H1 (cell line): ENCODE results near the gene ERICH6. TPM values are rescaled to one million over a fixed set of nuclear protein-coding genes. Genes with fewer than 3 reads are reported as not detected.

ENCODE experiments used
- CTCF ChIA-PET: fragments of 300-600 bp; sonication (Branson Sonifier 250); formaldehyde crosslinking; loops from one replicate; lab custom pipeline; 2021; ENCODE audit not compliant: partially characterized antibody; lab: Charles Lee
- POLR2A ChIA-PET: fragments of 300-600 bp; sonication (Branson Sonifier 250); formaldehyde crosslinking; loops from one replicate; lab custom pipeline; 2021; ENCODE audit warnings: inconsistent platforms; ENCODE audit not compliant: partially characterized antibody; lab: Charles Lee
- DNase-seq, 2 experiments: peaks; one replicate each; pipeline versions ENCODE4 v3.0.0 to v3.0.0-alpha.2; 2010 to 2022; ENCODE audit warnings: low spot score in 2 of 2, low read depth in 1 of 2, mixed read lengths in 1 of 2
- FAIRE-seq: peaks from 2 replicates; lab custom pipeline; 2011; peaks lifted over from hg19 to GRCh38; lab: Jason Lieb, UNC
- H2AFZ ChIP-seq: 2 replicates; pipeline ENCODE4 v1.8.1; 2012; ENCODE audit warnings: low read length, inconsistent platforms
- H2AK5ac ChIP-seq: 2 replicates; pipeline ENCODE4 v1.6.1; 2013; ENCODE audit warnings: low read depth, low read length
- H2BK120ac ChIP-seq: replicated peaks from 2 replicates; pipeline ENCODE3; 2013; ENCODE audit warnings: low read depth, low read length, inconsistent platforms
- H2BK12ac ChIP-seq: 2 replicates; pipeline ENCODE4 v1.6.1; 2013; ENCODE audit warnings: low read depth, low read length
- H2BK15ac ChIP-seq: 2 replicates; pipeline ENCODE4 v1.6.1; 2013; ENCODE audit warnings: low read length
- H2BK20ac ChIP-seq: 2 replicates; pipeline ENCODE4 v1.6.1; 2013; ENCODE audit warnings: low read length
- H2BK5ac ChIP-seq: 2 replicates; pipeline ENCODE4 v1.6.1; 2013; ENCODE audit warnings: low read depth, low read length
- H3K14ac ChIP-seq: 2 replicates; pipeline ENCODE4 v1.6.1; 2013; ENCODE audit warnings: inconsistent platforms; ENCODE audit not compliant: insufficient read length
- H3K18ac ChIP-seq: 2 replicates; pipeline ENCODE4 v1.6.1; 2013; ENCODE audit warnings: low read length; ENCODE audit errors: extremely low read depth
- H3K23ac ChIP-seq: 2 replicates; pipeline ENCODE4 v1.6.1; 2013; ENCODE audit warnings: inconsistent platforms; ENCODE audit not compliant: insufficient read length
- H3K23me2 ChIP-seq: 2 replicates; pipeline ENCODE4 v1.6.1; 2013; ENCODE audit warnings: low read depth, low read length
- H3K27ac ChIP-seq: 2 replicates; pipeline ENCODE4 v1.6.1; 2011; ENCODE audit warnings: low read depth, low read length, inconsistent platforms
- H3K27me3 ChIP-seq, 4 experiments: replicated peaks in 1 of 4; 1 replicate in 1 of 4; 2 replicates in 3 of 4; pipeline versions ENCODE4 v1.6.1 to v1.8.1; 2011 to 2013; ENCODE audit warnings: low read length in 3 of 4, mild to moderate bottlenecking in 3 of 4, inconsistent platforms in 2 of 4, mixed read lengths in 2 of 4, moderate library complexity in 1 of 4; ENCODE audit not compliant: control insufficient read depth in 3 of 4, insufficient read depth in 3 of 4; ENCODE audit errors: extremely low read depth in 1 of 4
- H3K36me3 ChIP-seq, 4 experiments: 2 replicates each; pipeline versions ENCODE4 v1.6.1 to v1.8.1; 2011 to 2013; ENCODE audit warnings: mild to moderate bottlenecking in 4 of 4, low read length in 3 of 4, moderate library complexity in 2 of 4, control low read depth in 1 of 4, inconsistent platforms in 1 of 4; ENCODE audit not compliant: insufficient read depth in 4 of 4, control insufficient read depth in 2 of 4
- H3K4ac ChIP-seq: replicated peaks from 2 replicates; pipeline ENCODE3; 2013; ENCODE audit warnings: low read length, low read depth, mixed read lengths, inconsistent platforms; ENCODE audit not compliant: insufficient read length
- H3K4me1 ChIP-seq, 4 experiments: replicated peaks in 1 of 4; 1 replicate in 1 of 4; 2 replicates in 3 of 4; pipeline versions ENCODE4 v1.6.1 to v1.8.1; 2011 to 2013; ENCODE audit warnings: low read length in 3 of 4, inconsistent platforms in 2 of 4, mixed read lengths in 1 of 4; ENCODE audit not compliant: insufficient read depth in 4 of 4, control insufficient read depth in 3 of 4
- H3K4me2 ChIP-seq, 2 experiments: 2 replicates each; pipeline versions ENCODE4 v1.6.1 to v1.8.1; 2011 to 2013; ENCODE audit warnings: low read depth in 2 of 2, low read length in 2 of 2, control low read depth in 1 of 2, inconsistent platforms in 1 of 2, mild to moderate bottlenecking in 1 of 2; ENCODE audit not compliant: insufficient read depth in 1 of 2
- H3K4me3 ChIP-seq, 4 experiments: fragments of 200-600, 300-600 bp in 1 of 4; sonication (generic), shearing (Covaris generic), sonication (Bioruptor Twin) in 1 of 4; 2 replicates each; pipeline versions ENCODE4 v1.5.1 to v1.8.1; 2011 to 2016; ENCODE audit warnings: low read length in 4 of 4, low read depth in 3 of 4, control low read depth in 2 of 4, inconsistent platforms in 2 of 4, mild to moderate bottlenecking in 2 of 4, mixed read lengths in 1 of 4, moderate library complexity in 1 of 4; ENCODE audit not compliant: insufficient read depth in 2 of 4; ENCODE audit errors: extremely low read depth in 1 of 4
- H3K56ac ChIP-seq: replicated peaks from 2 replicates; pipeline ENCODE3; 2013; ENCODE audit warnings: low read depth, mild to moderate bottlenecking, mixed read lengths, low read length, inconsistent platforms; ENCODE audit not compliant: insufficient read length
- H3K79me1 ChIP-seq: 2 replicates; pipeline ENCODE4 v1.6.1; 2013; ENCODE audit warnings: low read depth, low read length, control low read depth
- H3K79me2 ChIP-seq, 2 experiments: 2 replicates each; pipeline versions ENCODE4 v1.6.1 to v1.8.1; 2012 to 2013; ENCODE audit warnings: low read length in 2 of 2, mild to moderate bottlenecking in 2 of 2, inconsistent platforms in 1 of 2; ENCODE audit not compliant: insufficient read depth in 2 of 2, control insufficient read depth in 1 of 2
- H3K9ac ChIP-seq, 4 experiments: replicated peaks in 1 of 4; 1 replicate in 1 of 4; 2 replicates in 3 of 4; pipeline versions ENCODE4 v1.6.1 to v1.8.1; 2011 to 2013; ENCODE audit warnings: low read depth in 3 of 4, low read length in 3 of 4, control low read depth in 2 of 4, mild to moderate bottlenecking in 2 of 4, moderate library complexity in 2 of 4, inconsistent platforms in 1 of 4; ENCODE audit errors: extremely low read depth in 1 of 4
- H3K9me3 ChIP-seq, 2 experiments: 2 replicates each; pipeline versions ENCODE4 v1.6.1 to v1.8.1; 2012 to 2013; ENCODE audit warnings: mild to moderate bottlenecking in 2 of 2, moderate library complexity in 2 of 2, control low read depth in 1 of 2, inconsistent platforms in 1 of 2, low read depth in 1 of 2, low read length in 1 of 2, mixed read lengths in 1 of 2; ENCODE audit not compliant: insufficient read depth in 2 of 2
- H4K20me1 ChIP-seq, 2 experiments: replicated peaks in 1 of 2; 2 replicates each; pipeline versions ENCODE3 to v1.8.1; 2011 to 2013; ENCODE audit warnings: inconsistent platforms in 2 of 2, low read length in 2 of 2, mild to moderate bottlenecking in 1 of 2; ENCODE audit not compliant: insufficient read depth in 2 of 2, control insufficient read depth in 1 of 2
- H4K5ac ChIP-seq: 2 replicates; pipeline ENCODE4 v1.6.1; 2013; ENCODE audit warnings: low read length, low read depth, mixed read lengths, inconsistent platforms; ENCODE audit not compliant: insufficient read length
- H4K8ac ChIP-seq: 2 replicates; pipeline ENCODE4 v1.8.0; 2013; ENCODE audit warnings: mild to moderate bottlenecking, moderate library complexity, low read length, inconsistent platforms; ENCODE audit not compliant: insufficient read depth; ENCODE audit errors: extremely low read depth
- H4K91ac ChIP-seq: replicated peaks from 2 replicates; pipeline ENCODE3; 2013; ENCODE audit warnings: low read length, mixed read lengths, inconsistent platforms; ENCODE audit not compliant: insufficient read length
- BACH1 ChIP-seq: IDR thresholded peaks from 2 replicates; pipeline ENCODE4 v1.6.1; 2012; ENCODE audit warnings: low read length, improper control_type of control experiment
- CEBPB ChIP-seq: IDR thresholded peaks from 2 replicates; pipeline ENCODE4 v1.6.1; 2012; ENCODE audit warnings: low read depth, low read length
- CHD1 ChIP-seq: IDR thresholded peaks from 2 replicates; pipeline ENCODE4 v1.6.1; 2012; ENCODE audit warnings: low read depth, low read length, improper control_type of control experiment
- JUN ChIP-seq: IDR thresholded peaks from 2 replicates; pipeline ENCODE4 v1.6.1; 2011; ENCODE audit warnings: low read depth, mild to moderate bottlenecking, improper control_type of control experiment, low read length
- TAF1 ChIP-seq: IDR thresholded peaks from 2 replicates; pipeline ENCODE4 v1.6.1; 2011; ENCODE audit warnings: mild to moderate bottlenecking, low read depth, low read length
- ZNF274 ChIP-seq: IDR thresholded peaks from 2 replicates; pipeline ENCODE4 v1.7.0; 2012; ENCODE audit warnings: low read length, borderline replicate concordance; ENCODE audit errors: extremely low read depth
- WGBS, 2 experiments: shearing (Covaris generic) in 1 of 2; methylation state at CpG; one replicate each; pipeline versions ENCODE4 v1.1.6 to v1.1.7; 2013 to 2015; ENCODE audit warnings: low lambda C conversion rate in 2 of 2, mixed read lengths in 2 of 2, inconsistent platforms in 1 of 2, low coverage in 1 of 2, missing lambda C conversion rate in 1 of 2; ENCODE audit not compliant: insufficient replicate concordance in 2 of 2, insufficient coverage in 1 of 2, insufficient read length in 1 of 2; ENCODE audit errors: extremely low coverage in 1 of 2, missing lambda C conversion rate in 1 of 2; 5-methylcytosine and 5-hydroxymethylcytosine counted together
- polyA plus RNA-seq, 7 experiments: library from polyadenylated mRNA; depleted of rRNA in 3 of 7; stranded (reverse) in 5 of 7; unstranded in 2 of 7; fragments of >200 nt in 5 of 7; fragments of 200-250 nt in 2 of 7; gene quantifications; 1 replicate in 5 of 7; 2 replicates in 1 of 7; 4 replicates in 1 of 7; pipeline versions ENCODE4 v1.2.1 to v1.2.3, GENCODE V29; 2011 to 2013; ENCODE audit warnings: missing spikeins in 2 of 7, mixed read lengths in 2 of 7
- total RNA-seq: library from RNA; stranded (reverse); fragmentation: NEBNext Ultra II Directional; extraction: Animal tissue kit (Norgen Biotek cat#: 25700); gene quantifications from 2 replicates; pipeline ENCODE4 v1.2.1, GENCODE V29; 2021

ERICH6 gene
- total and polyA plus RNA-seq, 2 of the 8 experiments (the other 6 are each of a cell fraction or from before 2014, with no cell fraction given): not detected

GRCh38 chr3:150640256-150640655 is 63.5 kb downstream of the ERICH6 start:
- Histone ChIP-seq H2BK15ac (no peak overlapping the region), H3K79me1 (no peaks in the 10 kb centered on the region), H2BK120ac (no peak overlapping the region), H2AK5ac (no peak overlapping the region), H2BK5ac (no peak overlapping the region), H3K23me2 (no peaks in the 10 kb centered on the region), H4K8ac (no peak overlapping the region), H3K4ac (no peak overlapping the region), H3K9me3 (no peaks in the 10 kb centered on the region), H3K27me3 (no peaks in the 10 kb centered on the region), H3K36me3 (no peaks in the 10 kb centered on the region), H2AFZ (no peak overlapping the region), H3K4me3 (no peak overlapping the region), H4K20me1 (no peaks in the 10 kb centered on the region), H2BK20ac (no peak overlapping the region), H2BK12ac (no peak overlapping the region), H3K9ac (no peak overlapping the region), H3K4me1 (no peaks in the 10 kb centered on the region), H3K56ac (no peak overlapping the region), H3K79me2 (no peaks in the 10 kb centered on the region), H3K14ac (no peak overlapping the region), H3K23ac (no peak overlapping the region), H4K5ac (no peak overlapping the region), H3K27ac (no peak overlapping the region), H3K18ac (no peak overlapping the region), H4K91ac (no peak overlapping the region), H3K4me2 (no peak overlapping the region)
- WGBS, 2 experiments: 97% methylated on average over 12 of the region's 12 CpGs; no CpG with 5 or more reads in 1 of the 2 experiments
- POLR2A ChIA-PET: no interaction called here
- CTCF ChIA-PET: interaction anchor here (0.6 kb wide), 1 partner anchor 756 kb away, joined by 3 read pairs; no protein-coding TSS in a partner anchor
- DNase-seq (no peak), FAIRE-seq (no peak)
- TF ChIP-seq CHD1 (no peak), TAF1 (no peak), CEBPB (no peak), JUN (no peak), ZNF274 (no peak), BACH1 (no peak)
